Psoas muscle (tissue), 8 donors: ENCODE data around the gene C10orf95. TPM values are rescaled to one million over a fixed set of nuclear protein-coding genes. Genes with fewer than 3 reads are reported as not detected.

Experiments used
- ATAC-seq, 4 donors: fragments of 200-7000 bp; cut with Tn5 transposase; one replicate each; pipeline ENCODE4 v1.9.1; 2020; ENCODE audit warnings: moderate library complexity in 3 of 4, mild to moderate bottlenecking in 2 of 4
- DNase-seq, 2 donors: peaks; one replicate each; pipeline ENCODE4 v3.0.0-alpha.2; 2020
- H3K27ac ChIP-seq: fragments of 200-600 bp; one replicate; pipeline ENCODE4 v1.8.0; 2022
- H3K27me3 ChIP-seq, 3 donors: fragments of 200-600 bp in 1 of 3; one replicate each; pipeline versions ENCODE4 v1.6.1 to v1.8.0; 2013 to 2022; ENCODE audit warnings: low read length in 2 of 3, mild to moderate bottlenecking in 2 of 3, moderate library complexity in 1 of 3; ENCODE audit not compliant: insufficient read depth in 3 of 3
- H3K36me3 ChIP-seq, 2 donors: fragments of 200-600 bp in 1 of 2; one replicate each; pipeline versions ENCODE4 v1.6.1 to v1.8.0; 2013 to 2022; ENCODE audit warnings: low read depth in 1 of 2, mild to moderate bottlenecking in 1 of 2, moderate library complexity in 1 of 2; ENCODE audit not compliant: insufficient read depth in 1 of 2
- H3K4me1 ChIP-seq: fragments of 200-600 bp; one replicate; pipeline ENCODE4 v1.8.0; 2022
- H3K4me3 ChIP-seq: fragments of 200-600 bp; one replicate; pipeline ENCODE4 v1.8.0; 2022; ENCODE audit warnings: mild to moderate bottlenecking
- H3K9me3 ChIP-seq: fragments of 200-600 bp; one replicate; pipeline ENCODE4 v1.8.0; 2022
- CTCF ChIP-seq: fragments of 200-600 bp; IDR thresholded peaks from one replicate; pipeline ENCODE4 v1.8.0; 2022; ENCODE audit warnings: antibody characterized with exemption
- WGBS, 3 donors: extraction: QIAGEN DNeasy Blood & Tissue Kit; methylation state at CpG; one replicate each; pipeline versions ENCODE4 v1.1.6 to v1.1.7; 2013; 5-methylcytosine and 5-hydroxymethylcytosine counted together
- intact Hi-C, 2 donors: fragments of 100-400 bp; cut with DNase I; formaldehyde crosslinking; loops; one replicate each; pipeline versions ENCODE4 v1.11.0 to v1.14.2; 2022
- polyA plus RNA-seq, 3 donors: library from polyadenylated mRNA; stranded (reverse); fragments of 200-250 nt; gene quantifications; one replicate each; pipeline ENCODE4 v1.2.3, GENCODE V29; 2013
- total RNA-seq, 4 donors: library from RNA; stranded (reverse); fragmentation: NEBNext Ultra II Directional in 2 of 4; extraction: Animal tissue kit (Norgen Biotek cat#: 25700) in 2 of 4; gene quantifications; one replicate each; pipeline versions ENCODE4 v1.2.1 to v1.2.4, GENCODE V29; 2021 to 2023
- donor health status: healthy with polysubstance abuse.
- donor health status: DM: no; HTN: no; CAD: no; lungs with moderate emphysema.
- donor health status: Bipolar disorder and iron deficiency.
- donor health status: healthy.
- donor health status: DM: yes; HTN: yes; CAD: no.
- donor health status: DM: no; HTN: no; CAD: no.
- donor health status: DM: no; HTN: no; CAD: no.
- donor health status: DM: yes; HTN: yes; CAD: no.

The C10orf95 gene
- total and polyA plus RNA-seq, 7 donors = 0.01 TPM; not detected in 6

- WGBS, 3 donors = 80 to 89% (median 87%) methylated on average over 1 of the region's 1 CpG
- DNase-seq (no peak), ATAC-seq (no peak)
- Histone ChIP-seq H3K27ac (no peak overlapping the region), H3K9me3 (no peaks in the 10 kb centered on the region), H3K4me3 (no peak overlapping the region), H3K27me3 (peaks cover 0 to 16% (median 3%) of the 10 kb centered on the region in 3 donors), H3K36me3 (no peaks in the 10 kb centered on the region), H3K4me1 (no peaks in the 10 kb centered on the region)
- TF ChIP-seq CTCF = no peak
- intact Hi-C loops = no loop called here
Measured at GRCh38 chr10:102438374-102438773, 13.0 kb downstream of the C10orf95 start.

GRCh38 chr10:102437515-102437914, 13.8 kb downstream of the C10orf95 start:
- Histone ChIP-seq H3K9me3 (no peaks in the 10 kb centered on the region), H3K4me3 (no peak overlapping the region), H3K4me1 (no peaks in the 10 kb centered on the region), H3K27me3 (peaks cover 0 to 16% (median 3%) of the 10 kb centered on the region in 3 donors), H3K27ac (no peak overlapping the region), H3K36me3 (no peaks in the 10 kb centered on the region)
- TF ChIP-seq CTCF = no peak
- DNase-seq (peak in 1 of 2 donors; percentile 1), ATAC-seq (no peak)
- WGBS, 3 donors = 89 to 92% (median 91%) methylated on average over 3 of the region's 3 CpGs
- intact Hi-C loops = no loop called here

GRCh38 chr10:102436312-102436711, 15.0 kb downstream of the C10orf95 start:
- Histone ChIP-seq H3K27me3 (peaks cover 0 to 16% (median 3%) of the 10 kb centered on the region in 3 donors), H3K4me1 (peaks cover 6% of the 10 kb centered on the region), H3K9me3 (no peaks in the 10 kb centered on the region), H3K4me3 (peak overlapping the region; percentile 32), H3K36me3 (no peaks in the 10 kb centered on the region), H3K27ac (no peak overlapping the region)
- intact Hi-C loops = no loop called here
- TF ChIP-seq CTCF = no peak
- DNase-seq (peak in 1 of 2 donors; percentile 4), ATAC-seq (no peak)
- WGBS, 3 donors = 51 to 53% (median 51%) methylated on average over 6 of the region's 6 CpGs

- TF ChIP-seq CTCF = no peak
- H3K27ac ChIP-seq = no peak overlapping the region
- peak in 1 of 2 donors; percentile 31 for DNase-seq
Measured at GRCh38 chr10:102435529-102436233, 15.7 kb downstream of the C10orf95 start.

More at GRCh38 chr10:102435529-102436233, 15.7 kb downstream of the C10orf95 start:
- intact Hi-C loops = no loop called here
- Histone ChIP-seq H3K9me3 (no peaks in the 10 kb centered on the region), H3K27me3 (peaks cover 0 to 16% (median 3%) of the 10 kb centered on the region in 3 donors), H3K4me1 (peaks cover 7% of the 10 kb centered on the region), H3K36me3 (no peaks in the 10 kb centered on the region), H3K4me3 (peak overlapping the region; percentile 32)
- 10 to 15% (median 15%) methylated on average over 10 to 14 of the region's 14 CpGs for WGBS, 3 donors
- ATAC-seq = no peak
